ENCODE results near the gene FER1L5. TPM values are rescaled to one million over a fixed set of nuclear protein-coding genes. Genes with fewer than 3 reads are reported as not detected.

The FER1L5 gene
- total RNA-seq, 2 donors from 2014 or later = 0.78 to 3.6 TPM

DNA sequence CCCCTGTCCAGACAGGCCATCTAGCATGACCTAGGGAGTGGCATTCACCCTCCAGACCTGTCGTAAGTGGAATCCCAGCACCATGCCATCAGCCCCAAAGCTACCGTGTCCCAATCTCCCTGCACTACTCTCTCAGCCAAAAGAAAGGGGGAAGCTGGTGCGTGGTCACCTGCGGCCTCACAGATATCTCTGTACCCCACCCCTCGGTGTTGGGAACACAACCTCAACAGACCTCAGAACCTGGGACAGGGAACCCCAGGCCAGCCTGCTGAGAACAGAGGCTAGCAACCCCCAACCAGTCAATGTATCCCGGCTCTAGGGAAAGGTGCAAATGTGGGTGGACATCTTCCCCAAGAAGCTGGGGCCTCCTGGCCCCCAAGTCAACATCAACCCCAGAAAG is 59.1 kb downstream of the FER1L5 start:
- TF ChIP-seq POLR2A (IDR thresholded peaks at IDR 0.05) = no peak
- TF ChIP-seq, protein P1, sequence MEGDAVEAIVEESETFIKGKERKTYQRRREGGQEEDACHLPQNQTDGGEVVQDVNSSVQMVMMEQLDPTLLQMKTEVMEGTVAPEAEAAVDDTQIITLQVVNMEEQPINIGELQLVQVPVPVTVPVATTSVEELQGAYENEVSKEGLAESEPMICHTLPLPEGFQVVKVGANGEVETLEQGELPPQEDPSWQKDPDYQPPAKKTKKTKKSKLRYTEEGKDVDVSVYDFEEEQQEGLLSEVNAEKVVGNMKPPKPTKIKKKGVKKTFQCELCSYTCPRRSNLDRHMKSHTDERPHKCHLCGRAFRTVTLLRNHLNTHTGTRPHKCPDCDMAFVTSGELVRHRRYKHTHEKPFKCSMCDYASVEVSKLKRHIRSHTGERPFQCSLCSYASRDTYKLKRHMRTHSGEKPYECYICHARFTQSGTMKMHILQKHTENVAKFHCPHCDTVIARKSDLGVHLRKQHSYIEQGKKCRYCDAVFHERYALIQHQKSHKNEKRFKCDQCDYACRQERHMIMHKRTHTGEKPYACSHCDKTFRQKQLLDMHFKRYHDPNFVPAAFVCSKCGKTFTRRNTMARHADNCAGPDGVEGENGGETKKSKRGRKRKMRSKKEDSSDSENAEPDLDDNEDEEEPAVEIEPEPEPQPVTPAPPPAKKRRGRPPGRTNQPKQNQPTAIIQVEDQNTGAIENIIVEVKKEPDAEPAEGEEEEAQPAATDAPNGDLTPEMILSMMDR (IDR thresholded peaks at IDR 0.05) = no peak
- Histone ChIP-seq H3K9me3 (no peaks in the 10 kb centered on the region), H3K36me3 (replicated peaks in 1 of 2; ENCODE audit: insufficient read depth in 1 of 2, low read depth in 2 of 2) (peaks cover 0 to 8% of the 10 kb centered on the region in 2 donors), H3K4me3 (no peak overlapping the region), H3K27me3 (no peaks in the 10 kb centered on the region), H3K27ac (no peak overlapping the region), H3K4me1 (no peaks in the 10 kb centered on the region)
- DNase-seq (no peak), ATAC-seq (no peak)
- intact Hi-C loops (cut with DNase I) = no loop called here
- 90 to 92% methylated on average over 5 to 6 of the region's 6 CpGs for WGBS, 2 donors

DNA sequence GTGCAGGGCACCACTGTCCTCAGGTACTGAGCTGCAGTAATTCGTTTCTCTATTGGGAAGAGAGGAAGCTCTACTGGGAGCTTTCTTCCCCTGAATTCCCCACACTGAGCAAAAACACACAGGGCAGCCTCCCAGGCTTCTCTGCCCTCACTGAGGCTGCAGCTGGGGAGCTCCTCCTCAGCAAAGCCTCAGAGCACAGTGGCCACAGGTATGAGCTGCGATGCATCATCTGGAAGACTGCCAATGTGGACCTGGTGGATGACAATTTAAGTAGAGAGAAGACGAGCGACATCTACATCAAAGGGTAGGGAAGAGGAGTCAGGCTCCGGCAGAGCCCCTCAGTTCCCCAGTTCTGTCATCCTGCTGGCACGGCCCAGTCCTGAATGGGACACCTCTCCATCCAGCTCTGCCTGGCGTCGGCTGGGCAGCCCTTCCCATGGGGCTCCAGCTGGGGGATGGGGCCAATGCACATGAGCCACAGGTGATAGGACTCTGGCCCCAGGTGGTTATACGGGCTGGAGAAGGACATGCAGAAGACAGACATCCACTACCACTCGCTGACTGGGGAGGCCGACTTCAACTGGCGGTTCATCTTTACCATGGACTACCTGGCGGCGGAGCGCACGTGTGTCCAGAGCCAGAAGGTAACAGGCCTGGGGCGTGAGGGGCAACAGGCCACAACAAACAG is 59.7 kb downstream of the FER1L5 start:
- 92% methylated on average over 16 to 17 of the region's 17 CpGs for WGBS, 2 donors
- peaks cover 0 to 14% of the 10 kb centered on the region in 2 donors for H3K36me3 ChIP-seq (replicated peaks in 1 of 2; ENCODE audit: insufficient read depth in 1 of 2, low read depth in 2 of 2)
- no peak overlapping the region for H3K27ac ChIP-seq
- H3K4me3 ChIP-seq = no peak overlapping the region
- H3K9me3 ChIP-seq = no peaks in the 10 kb centered on the region
- DNase-seq = no peak
- H3K27me3 ChIP-seq = no peaks in the 10 kb centered on the region
- TF ChIP-seq, protein P1 (IDR thresholded peaks at IDR 0.05) = no peak
- TF ChIP-seq POLR2A (IDR thresholded peaks at IDR 0.05) = no peak
- intact Hi-C loops (cut with DNase I) = no loop called here
- H3K4me1 ChIP-seq = no peaks in the 10 kb centered on the region
- no peak for ATAC-seq

DNA sequence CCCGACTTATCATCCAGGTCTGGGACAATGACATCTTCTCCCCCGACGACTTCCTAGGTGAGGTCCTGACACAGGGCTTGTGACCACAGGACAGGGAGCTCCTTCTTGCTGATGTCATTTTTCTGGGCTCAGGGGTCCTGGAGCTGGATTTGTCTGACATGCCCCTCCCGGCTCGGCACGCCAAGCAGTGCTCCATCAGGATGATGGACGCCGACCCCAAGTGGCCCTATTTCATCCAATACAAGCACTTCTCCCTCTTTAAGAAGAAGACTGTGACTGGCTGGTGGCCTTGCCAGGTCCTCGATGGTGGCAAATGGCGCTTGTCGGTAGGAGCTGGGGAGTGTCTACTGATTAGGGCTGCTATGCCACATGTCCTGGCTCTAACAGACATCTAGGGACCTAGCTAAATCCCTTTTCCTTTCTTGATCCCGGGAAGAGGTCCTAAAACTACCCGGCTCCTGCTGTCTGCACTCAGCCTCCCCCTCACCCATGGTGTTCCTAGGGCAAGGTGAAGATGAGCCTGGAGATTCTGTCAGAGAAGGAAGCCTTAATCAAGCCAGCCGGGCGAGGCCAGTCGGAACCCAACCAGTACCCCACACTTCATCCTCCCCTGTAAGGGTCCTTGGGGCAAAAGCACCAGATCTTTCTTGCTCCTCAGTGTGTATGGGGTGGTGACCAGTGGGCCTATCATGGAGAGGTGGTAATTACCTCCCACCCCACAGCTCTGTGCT is 60.6 kb downstream of the FER1L5 start:
- peaks cover 0 to 19% of the 10 kb centered on the region in 2 donors for H3K36me3 ChIP-seq (replicated peaks in 1 of 2; ENCODE audit: insufficient read depth in 1 of 2, low read depth in 2 of 2)
- intact Hi-C loops (cut with DNase I) = no loop called here
- H3K4me3 ChIP-seq = no peak overlapping the region
- TF ChIP-seq POLR2A (IDR thresholded peaks at IDR 0.05) = no peak
- TF ChIP-seq, protein P1 (IDR thresholded peaks at IDR 0.05) = no peak
- no peak for ATAC-seq
- H3K4me1 ChIP-seq = no peaks in the 10 kb centered on the region
- no peaks in the 10 kb centered on the region for H3K9me3 ChIP-seq
- H3K27ac ChIP-seq = no peak overlapping the region
- 95 to 98% methylated on average over 15 to 16 of the region's 16 CpGs for WGBS, 2 donors
- no peaks in the 10 kb centered on the region for H3K27me3 ChIP-seq
- DNase-seq = no peak

DNA sequence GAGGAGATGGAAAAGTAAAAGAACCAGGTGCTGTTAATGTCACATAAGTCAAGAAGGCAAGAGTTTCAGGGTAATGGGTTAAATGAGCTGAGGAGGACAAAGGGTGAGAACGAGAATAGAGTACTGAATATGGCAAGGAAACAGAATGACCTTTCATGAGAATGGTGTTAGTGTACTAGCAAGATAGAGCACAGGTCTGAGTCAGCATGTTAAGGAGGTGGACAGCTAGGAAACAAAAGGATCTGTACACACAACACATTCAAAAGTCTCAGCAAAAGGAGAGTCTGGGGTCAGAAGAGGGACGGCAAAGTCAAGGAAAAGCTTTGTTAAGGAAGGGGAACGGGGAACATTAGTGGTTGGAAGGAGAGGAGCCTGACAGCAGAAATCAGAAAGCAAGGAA is 68.4 kb downstream of the FER1L5 start:
- ATAC-seq = no peak

More for the DNA sequence above, 68.4 kb downstream of the FER1L5 start:
- WGBS, 2 donors = 85 to 91% methylated on average over 3 of the region's 3 CpGs
- Histone ChIP-seq H3K4me1 (peaks cover 25% of the 10 kb centered on the region), H3K4me3 (no peak overlapping the region), H3K27ac (no peak overlapping the region), H3K36me3 (replicated peaks in 1 of 2; ENCODE audit: insufficient read depth in 1 of 2, low read depth in 2 of 2) (peaks cover 0 to 28% of the 10 kb centered on the region in 2 donors), H3K9me3 (no peaks in the 10 kb centered on the region), H3K27me3 (no peaks in the 10 kb centered on the region)
- intact Hi-C loops (cut with DNase I) = no loop called here
- no peak for DNase-seq
- TF ChIP-seq POLR2A (IDR thresholded peaks at IDR 0.05) = no peak
- TF ChIP-seq, protein P1 (IDR thresholded peaks at IDR 0.05) = no peak

Data from body of pancreas (tissue), 4 donors.